ENCODE measurements around the gene GRIN1. TPM values are rescaled to one million over a fixed set of nuclear protein-coding genes. Genes with fewer than 3 reads are reported as not detected.
"Not testable (repeated sequence)": the region's sequence is repeated elsewhere in the genome, so short reads cannot be mapped to it uniquely, and the experiment has no call there.

The GRIN1 gene
- total RNA-seq, 4 donors from 2014 or later, result 0.14 TPM; not detected in 3

GRCh38 chr9:137123468-137123837, 15.5 kb upstream of the GRIN1 start:
- in situ Hi-C loops (cut with MboI; ENCODE audit: low pct_ligation_motif_present in 1 of 4, low pct_unique_long_range_greater_than_20kb in 1 of 4, low sequenced_read_pairs in 3 of 4), result loop anchor here in 3 of 4 donors (10.0 to 25.0 kb wide), 3 partner anchors 89 to 111 kb away; partner anchors contain the start of genes RNF208 (in 2 of the 3), CYSRT1 (in 1 of the 3), NDOR1 (in 1 of the 3) and RNF224 (in 1 of the 3)
- Histone ChIP-seq H3K36me3 (no peaks in the 10 kb centered on the region), H3K4me1 (peaks cover 10 to 20% (median 15%) of the 10 kb centered on the region in 4 donors), H3K27ac (no peak overlapping the region), H3K9me3 (no peaks in the 10 kb centered on the region), H3K27me3 (no peaks in the 10 kb centered on the region), H3K4me3 (no peak overlapping the region)
- DNase-seq, result no peak
- intact Hi-C loops (cut with DNase I; ENCODE audit: low total_unique reads), result no loop called here
- WGBS, 2 donors (ENCODE audit: low coverage in 1 of 2), result 68 to 73% methylated on average over 3 to 5 of the region's 5 CpGs
- TF ChIP-seq EP300 (IDR thresholded peaks at IDR 0.05; ENCODE audit: low read depth) (no peak), POLR2A (IDR thresholded peaks at IDR 0.05) (no peak), POLR2AphosphoS5 (IDR thresholded peaks at IDR 0.05) (no peak)
- TF ChIP-seq, protein P1, sequence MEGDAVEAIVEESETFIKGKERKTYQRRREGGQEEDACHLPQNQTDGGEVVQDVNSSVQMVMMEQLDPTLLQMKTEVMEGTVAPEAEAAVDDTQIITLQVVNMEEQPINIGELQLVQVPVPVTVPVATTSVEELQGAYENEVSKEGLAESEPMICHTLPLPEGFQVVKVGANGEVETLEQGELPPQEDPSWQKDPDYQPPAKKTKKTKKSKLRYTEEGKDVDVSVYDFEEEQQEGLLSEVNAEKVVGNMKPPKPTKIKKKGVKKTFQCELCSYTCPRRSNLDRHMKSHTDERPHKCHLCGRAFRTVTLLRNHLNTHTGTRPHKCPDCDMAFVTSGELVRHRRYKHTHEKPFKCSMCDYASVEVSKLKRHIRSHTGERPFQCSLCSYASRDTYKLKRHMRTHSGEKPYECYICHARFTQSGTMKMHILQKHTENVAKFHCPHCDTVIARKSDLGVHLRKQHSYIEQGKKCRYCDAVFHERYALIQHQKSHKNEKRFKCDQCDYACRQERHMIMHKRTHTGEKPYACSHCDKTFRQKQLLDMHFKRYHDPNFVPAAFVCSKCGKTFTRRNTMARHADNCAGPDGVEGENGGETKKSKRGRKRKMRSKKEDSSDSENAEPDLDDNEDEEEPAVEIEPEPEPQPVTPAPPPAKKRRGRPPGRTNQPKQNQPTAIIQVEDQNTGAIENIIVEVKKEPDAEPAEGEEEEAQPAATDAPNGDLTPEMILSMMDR (IDR thresholded peaks at IDR 0.05), result no peak

DNA sequence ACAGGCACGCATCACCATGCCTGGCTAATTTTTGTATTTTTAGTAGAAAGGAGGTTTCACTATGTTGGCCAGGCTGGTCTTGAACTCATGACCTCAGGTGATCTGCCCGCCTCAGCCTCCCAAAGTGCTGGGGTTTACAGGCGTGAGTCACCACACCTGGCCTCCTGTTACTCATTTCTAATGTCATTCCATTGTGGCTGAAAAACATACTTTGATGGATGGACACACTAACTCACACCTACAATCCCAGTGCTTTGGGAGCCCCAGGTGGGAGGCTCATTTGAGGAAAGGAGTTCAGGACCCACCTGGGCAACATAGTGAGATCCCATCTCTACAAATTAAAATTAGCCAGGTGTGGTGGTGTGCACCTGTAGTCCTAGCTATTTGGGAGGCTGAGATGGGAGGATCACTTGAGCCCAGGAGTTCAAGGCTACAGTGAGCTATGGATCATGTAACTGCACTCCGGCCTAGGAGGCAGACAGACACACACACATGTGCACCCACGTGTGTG, 14.9 kb upstream of the GRIN1 start:
- WGBS, 2 donors (ENCODE audit: low coverage in 1 of 2), result 86% methylated on average over 5 of the region's 5 CpGs; no CpG with 5 or more reads in 1 of the 2 donors
- H3K27ac ChIP-seq; H3K36me3 ChIP-seq; H3K27me3 ChIP-seq; H3K9me3 ChIP-seq; H3K4me3 ChIP-seq; intact Hi-C loops (cut with DNase I; ENCODE audit: low total_unique reads); DNase-seq: not testable (repeated sequence)
- peaks cover 10 to 25% (median 21%) of the 10 kb centered on the region in 4 donors for H3K4me1 ChIP-seq
- in situ Hi-C loops (cut with MboI; ENCODE audit: low pct_ligation_motif_present in 1 of 4, low pct_unique_long_range_greater_than_20kb in 1 of 4, low sequenced_read_pairs in 3 of 4), result loop anchor here in 3 of 4 donors (10.0 to 25.0 kb wide), 3 partner anchors 88 to 111 kb away; partner anchors contain the start of genes RNF208 (in 2 of the 3), CYSRT1 (in 1 of the 3), NDOR1 (in 1 of the 3) and RNF224 (in 1 of the 3)

DNA sequence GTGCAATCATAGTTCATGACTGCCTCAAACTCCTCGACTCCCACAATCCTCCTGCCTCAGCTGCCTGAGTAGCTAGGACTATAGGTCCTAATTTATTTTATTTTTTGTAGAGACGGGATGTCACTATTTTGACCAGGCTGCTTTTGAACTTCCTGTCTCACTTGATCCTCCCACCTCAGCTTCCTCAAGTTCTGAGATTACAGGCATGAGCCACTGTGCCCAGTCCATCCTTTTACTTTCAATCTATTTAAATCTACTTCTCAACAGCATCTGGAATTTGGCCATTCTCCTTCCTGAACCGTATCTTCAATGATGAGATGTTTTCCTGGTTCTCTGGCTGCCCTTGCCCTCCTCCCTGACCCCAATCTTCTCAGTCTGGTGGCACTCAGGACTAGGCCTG, 12.2 kb upstream of the GRIN1 start:
- Histone ChIP-seq H3K36me3 (no peaks in the 10 kb centered on the region), H3K4me1 (peaks cover 10 to 35% (median 29%) of the 10 kb centered on the region in 4 donors), H3K27me3 (peaks cover 10% of the 10 kb centered on the region), H3K27ac (peak overlapping the region; percentile 34 to 70 (median 62)), H3K4me3 (peak overlapping the region in 1 of 4 donors; percentile 42), H3K9me3 (no peaks in the 10 kb centered on the region)
- WGBS, 2 donors (ENCODE audit: low coverage in 1 of 2), result 38 to 50% methylated on average over 3 of the region's 3 CpGs
- TF ChIP-seq EP300 (IDR thresholded peaks at IDR 0.05; ENCODE audit: low read depth) (no peak), POLR2A (IDR thresholded peaks at IDR 0.05) (no peak), POLR2AphosphoS5 (IDR thresholded peaks at IDR 0.05) (no peak)
- TF ChIP-seq, protein P1 (IDR thresholded peaks at IDR 0.05), result no peak
- in situ Hi-C loops (cut with MboI; ENCODE audit: low pct_ligation_motif_present in 1 of 4, low pct_unique_long_range_greater_than_20kb in 1 of 4, low sequenced_read_pairs in 3 of 4) (loop anchor here in 2 of 4 donors (10.0 kb wide), 2 partner anchors 98 to 108 kb away; partner anchors contain the start of genes CYSRT1 (in 1 of the 2), RNF208 (in 1 of the 2), RNF224 (in 1 of the 2) and SLC34A3 (in 1 of the 2)), intact Hi-C loops (cut with DNase I; ENCODE audit: low total_unique reads) (loop anchor here (5.0 kb wide), 1 partner anchor 101 kb away; the partner anchor contains the start of genes CYSRT1 and RNF224)
- DNase-seq, result no peak

DNA sequence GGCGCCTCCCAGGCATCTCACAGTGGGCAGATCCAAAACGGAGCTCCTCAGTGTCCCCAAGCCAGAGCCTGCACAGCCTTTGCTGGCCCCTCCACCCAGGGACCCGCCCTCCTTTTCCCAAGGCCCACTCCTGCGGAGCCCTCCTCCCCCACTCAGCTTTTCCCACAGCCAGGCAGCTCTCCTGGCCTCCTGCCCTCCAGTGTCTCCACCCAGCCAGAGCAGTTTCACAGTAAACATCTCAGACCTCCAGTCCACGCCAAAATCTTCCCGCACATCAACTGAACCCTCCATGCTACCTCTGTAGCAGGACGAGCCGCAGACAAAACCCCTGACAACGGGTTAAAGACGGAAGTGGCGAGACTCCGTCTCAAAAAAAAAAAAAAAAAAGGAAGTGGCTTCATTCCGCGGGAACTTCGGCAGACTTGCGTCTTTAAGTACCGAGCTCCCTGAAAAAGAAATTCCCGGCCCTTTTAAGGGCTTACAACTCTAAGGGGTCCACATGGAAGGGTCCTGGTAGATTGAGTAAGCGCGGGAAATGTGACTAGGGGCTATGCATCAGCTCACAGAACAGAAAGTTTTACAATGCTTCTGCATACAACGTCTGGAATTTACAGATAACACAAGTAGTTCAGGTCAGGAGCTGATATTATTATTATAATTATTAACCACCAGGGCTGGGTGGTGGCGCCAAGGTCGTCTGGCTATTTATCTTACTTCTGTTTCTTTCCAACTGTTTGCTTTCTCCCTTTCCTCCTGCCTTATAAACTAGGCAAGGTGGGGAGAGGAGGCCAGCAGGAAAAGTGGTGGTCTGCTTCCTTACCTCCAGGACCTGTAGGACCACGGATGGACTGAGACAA, 11.4 kb upstream of the GRIN1 start:
- no peak for TF ChIP-seq POLR2AphosphoS5 (IDR thresholded peaks at IDR 0.05)
- no peak for TF ChIP-seq EP300 (IDR thresholded peaks at IDR 0.05; ENCODE audit: low read depth)
- TF ChIP-seq, protein P1 (IDR thresholded peaks at IDR 0.05), result no peak
- TF ChIP-seq POLR2A (IDR thresholded peaks at IDR 0.05), result no peak
- in situ Hi-C loops (cut with MboI; ENCODE audit: low pct_ligation_motif_present in 1 of 4, low pct_unique_long_range_greater_than_20kb in 1 of 4, low sequenced_read_pairs in 3 of 4), result loop anchor here in 2 of 4 donors (10.0 kb wide), 2 partner anchors 97 to 107 kb away; partner anchors contain the start of genes CYSRT1 (in 1 of the 2), RNF208 (in 1 of the 2), RNF224 (in 1 of the 2) and SLC34A3 (in 1 of the 2)
- Histone ChIP-seq H3K36me3 (no peaks in the 10 kb centered on the region), H3K27ac (peak overlapping the region; percentile 34 to 70 (median 62)), H3K4me1 (peaks cover 10 to 35% (median 29%) of the 10 kb centered on the region in 4 donors), H3K4me3 (peak overlapping the region in 3 of 4 donors; percentile 3 to 42 (median 3)), H3K27me3 (peaks cover 13% of the 10 kb centered on the region), H3K9me3 (no peaks in the 10 kb centered on the region)
- peak; percentile 32 for DNase-seq
- intact Hi-C loops (cut with DNase I; ENCODE audit: low total_unique reads), result loop anchor here (5.0 kb wide), 1 partner anchor 100 kb away; the partner anchor contains the start of genes CYSRT1 and RNF224
- WGBS, 2 donors (ENCODE audit: low coverage in 1 of 2), result 8 to 14% methylated on average over 15 to 24 of the region's 24 CpGs
